Endothelial cell of umbilical vein (primary cell): ENCODE results near the gene C16orf90.

Experiments
- CTCF ChIP-seq, 2 donors: IDR thresholded peaks; 1 replicate in 1 of 2; 2 replicates in 1 of 2; pipeline ENCODE4 v1.5.1; 2011; ENCODE audit warnings: low read length in 2 of 2, mild to moderate bottlenecking in 2 of 2, moderate library complexity in 2 of 2, control low read depth in 1 of 2, inconsistent platforms in 1 of 2, low read depth in 1 of 2; ENCODE audit not compliant: insufficient read depth in 1 of 2; ENCODE audit errors: extremely low read depth in 1 of 2
- GATA2 ChIP-seq: IDR thresholded peaks from 2 replicates; pipeline ENCODE4 v1.7.0; 2011; ENCODE audit warnings: low read depth, mild to moderate bottlenecking, moderate library complexity, mixed read lengths, low read length; ENCODE audit not compliant: insufficient read length, insufficient read depth
- POLR2A ChIP-seq: IDR thresholded peaks from 2 replicates; pipeline ENCODE4 v1.6.1; 2012; ENCODE audit warnings: low read depth, mild to moderate bottlenecking, control low read depth, low read length
- POLR2AphosphoS5 ChIP-seq: IDR thresholded peaks from 2 replicates; pipeline ENCODE4 v1.6.1; 2012; ENCODE audit warnings: low read depth, mild to moderate bottlenecking, control low read depth, low read length, moderate library complexity; ENCODE audit not compliant: insufficient read depth

GRCh38 chr16:3532741-3533140, 37.5 kb upstream of the C16orf90 start:
- no peak for TF ChIP-seq CTCF (IDR thresholded peaks at IDR 0.05; ENCODE audit: extremely low read depth in 1 of 2, insufficient read depth in 1 of 2, low read depth in 1 of 2, low read length in 2 of 2)
- TF ChIP-seq POLR2A = no peak
- no peak for TF ChIP-seq POLR2AphosphoS5
- no peak for TF ChIP-seq GATA2
